Central memory CD4-positive, alpha-beta T cell (primary cell): ENCODE results near the gene ZNF407.
A peak's percentile ranks its signal among the peaks of the same experiment; 100 is the strongest.
"Not testable (repeated sequence)": the region's sequence is repeated elsewhere in the genome, so short reads cannot be mapped to it uniquely, and the experiment has no call there.

ENCODE experiments used
- DNase-seq: peaks from one replicate; pipeline ENCODE4 v3.0.0; 2022
- total RNA-seq, 3 experiments: gene quantifications; one replicate each; lab custom pipeline; 2026; lab: John Stamatoyannopoulos, UW

Gene ZNF407, protein sequence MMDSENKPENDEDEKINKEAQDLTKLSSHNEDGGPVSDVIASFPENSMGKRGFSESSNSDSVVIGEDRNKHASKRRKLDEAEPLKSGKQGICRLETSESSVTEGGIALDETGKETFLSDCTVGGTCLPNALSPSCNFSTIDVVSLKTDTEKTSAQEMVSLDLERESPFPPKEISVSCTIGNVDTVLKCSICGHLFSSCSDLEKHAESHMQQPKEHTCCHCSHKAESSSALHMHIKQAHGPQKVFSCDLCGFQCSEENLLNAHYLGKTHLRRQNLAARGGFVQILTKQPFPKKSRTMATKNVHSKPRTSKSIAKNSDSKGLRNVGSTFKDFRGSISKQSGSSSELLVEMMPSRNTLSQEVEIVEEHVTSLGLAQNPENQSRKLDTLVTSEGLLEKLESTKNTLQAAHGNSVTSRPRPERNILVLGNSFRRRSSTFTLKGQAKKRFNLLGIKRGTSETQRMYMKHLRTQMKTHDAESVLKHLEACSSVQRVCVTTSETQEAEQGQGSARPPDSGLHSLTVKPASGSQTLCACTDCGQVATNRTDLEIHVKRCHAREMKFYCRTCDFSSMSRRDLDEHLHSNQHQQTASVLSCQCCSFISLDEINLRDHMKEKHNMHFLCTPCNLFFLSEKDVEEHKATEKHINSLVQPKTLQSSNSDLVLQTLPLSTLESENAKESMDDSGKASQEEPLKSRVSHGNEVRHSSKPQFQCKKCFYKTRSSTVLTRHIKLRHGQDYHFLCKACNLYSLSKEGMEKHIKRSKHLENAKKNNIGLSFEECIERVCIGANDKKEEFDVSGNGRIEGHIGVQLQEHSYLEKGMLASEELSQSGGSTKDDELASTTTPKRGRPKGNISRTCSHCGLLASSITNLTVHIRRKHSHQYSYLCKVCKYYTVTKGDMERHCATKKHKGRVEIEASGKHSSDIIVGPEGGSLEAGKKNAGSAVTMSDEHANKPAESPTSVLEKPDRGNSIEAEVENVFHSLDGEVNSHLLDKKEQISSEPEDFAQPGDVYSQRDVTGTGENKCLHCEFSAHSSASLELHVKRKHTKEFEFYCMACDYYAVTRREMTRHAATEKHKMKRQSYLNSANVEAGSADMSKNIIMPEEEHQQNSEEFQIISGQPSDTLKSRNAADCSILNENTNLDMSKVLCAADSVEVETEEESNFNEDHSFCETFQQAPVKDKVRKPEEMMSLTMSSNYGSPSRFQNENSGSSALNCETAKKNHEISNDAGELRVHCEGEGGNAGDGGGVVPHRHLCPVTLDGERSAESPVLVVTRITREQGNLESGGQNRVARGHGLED (N-terminal part only)
- total RNA-seq = 51.1 to 120 (median 76.9) reads per million in 3 experiments

DNA sequence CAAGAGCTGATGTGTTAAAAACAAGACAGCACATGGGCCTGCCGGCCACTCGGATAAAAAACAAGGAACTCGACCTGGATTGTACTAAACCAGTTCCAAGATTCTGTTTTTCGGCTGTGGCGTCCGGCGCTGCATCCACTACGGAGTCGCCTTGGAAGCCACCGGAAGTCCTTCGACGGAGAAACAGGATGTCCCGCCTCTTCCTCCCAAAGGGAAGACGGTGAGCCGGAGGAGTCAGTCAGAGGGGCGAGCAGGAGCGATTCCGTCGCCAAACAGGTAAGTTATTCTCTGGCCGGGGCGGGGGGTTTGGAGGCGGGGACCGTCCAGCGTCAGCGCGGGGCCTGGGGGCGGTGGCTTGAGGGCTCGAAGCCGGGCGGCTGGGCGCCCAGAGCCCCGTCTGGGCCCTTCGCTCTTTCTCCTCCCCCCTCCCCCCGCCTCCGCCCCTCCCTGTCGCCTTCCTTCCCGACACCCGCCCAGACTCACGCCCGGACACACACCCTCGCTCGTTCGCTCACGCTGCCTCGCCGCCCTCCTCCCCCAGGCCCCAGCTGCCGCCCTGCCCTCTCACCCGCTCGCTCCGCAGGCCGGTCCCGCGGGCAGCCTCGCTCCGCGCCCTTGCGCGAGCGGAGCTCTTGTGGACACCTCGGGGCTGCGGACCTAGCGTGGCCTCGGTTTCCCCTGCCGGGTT is at the start of gene ZNF407:
Gene ZNF407 (plus strand): TSS at position 209 of the 688 bp plus-strand sequence. CDS start 33,150 bp downstream, outside the sequence.
- peak; percentile 90 for DNase-seq

DNA sequence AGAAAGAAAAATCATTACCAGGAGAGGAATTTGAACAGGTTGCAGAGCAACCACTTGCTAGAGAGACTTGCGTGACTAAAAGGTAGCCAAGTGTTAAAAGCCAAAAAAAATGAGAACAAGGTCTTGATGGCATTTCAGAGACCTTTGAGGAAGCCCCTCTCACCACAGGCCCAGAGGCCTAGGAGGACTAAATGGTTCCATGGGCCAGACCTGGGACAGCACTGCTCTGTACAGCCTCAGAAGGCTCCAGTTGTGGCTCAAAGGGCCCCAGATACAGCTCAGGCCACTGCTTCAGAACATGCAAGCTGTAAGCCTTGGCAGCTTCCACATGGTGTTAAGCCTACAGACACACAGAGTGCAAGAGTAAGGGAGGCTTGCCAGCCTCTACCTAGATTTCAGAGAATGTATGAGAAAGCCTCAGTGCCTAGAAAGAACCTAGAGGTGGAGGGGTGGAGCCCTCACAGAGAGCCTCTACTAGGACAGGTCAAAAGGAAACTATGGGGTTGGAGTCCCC is 48.0 kb upstream of the ZNF407 start:
- DNase-seq = no peak

DNA sequence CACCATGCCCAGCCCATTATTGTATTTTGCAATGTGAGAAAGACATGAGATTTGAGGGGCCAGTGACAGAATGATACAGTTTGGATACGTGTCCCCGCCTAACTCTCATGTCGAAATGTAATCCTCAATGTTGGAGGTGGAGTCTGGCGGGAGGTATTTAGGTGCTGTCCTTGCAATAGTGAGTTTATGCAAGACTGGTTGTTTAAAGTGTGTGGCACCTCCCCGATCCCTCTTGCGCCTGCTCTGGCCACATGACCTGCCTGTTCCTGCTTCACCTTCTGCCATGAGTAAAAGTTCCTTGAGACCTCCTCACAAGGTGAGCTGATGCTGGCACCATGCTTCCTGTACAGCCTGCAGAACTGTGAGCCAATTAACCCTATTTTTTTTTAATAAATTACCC is 46.8 kb upstream of the ZNF407 start:
- no peak for DNase-seq

DNA sequence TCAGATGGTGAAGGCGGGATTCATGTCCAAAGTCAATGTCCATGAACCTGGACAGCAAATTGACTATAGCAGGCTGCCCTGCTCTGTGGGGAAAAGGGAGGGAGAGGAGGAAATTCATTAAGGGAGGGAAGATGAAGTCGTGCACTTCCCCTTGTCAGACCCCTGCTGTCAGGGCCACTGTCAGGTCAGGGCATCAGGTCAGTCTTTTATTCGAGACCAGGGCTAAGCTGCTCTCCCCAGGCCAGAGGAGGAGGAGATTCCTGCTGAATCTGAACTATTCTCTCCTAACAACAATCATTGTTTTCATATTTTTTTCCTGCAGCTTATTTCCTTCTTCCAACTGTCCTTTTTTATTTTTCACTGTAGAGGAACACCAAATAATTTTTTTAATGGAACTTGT is 46.2 kb upstream of the ZNF407 start:
- DNase-seq = no peak

DNA sequence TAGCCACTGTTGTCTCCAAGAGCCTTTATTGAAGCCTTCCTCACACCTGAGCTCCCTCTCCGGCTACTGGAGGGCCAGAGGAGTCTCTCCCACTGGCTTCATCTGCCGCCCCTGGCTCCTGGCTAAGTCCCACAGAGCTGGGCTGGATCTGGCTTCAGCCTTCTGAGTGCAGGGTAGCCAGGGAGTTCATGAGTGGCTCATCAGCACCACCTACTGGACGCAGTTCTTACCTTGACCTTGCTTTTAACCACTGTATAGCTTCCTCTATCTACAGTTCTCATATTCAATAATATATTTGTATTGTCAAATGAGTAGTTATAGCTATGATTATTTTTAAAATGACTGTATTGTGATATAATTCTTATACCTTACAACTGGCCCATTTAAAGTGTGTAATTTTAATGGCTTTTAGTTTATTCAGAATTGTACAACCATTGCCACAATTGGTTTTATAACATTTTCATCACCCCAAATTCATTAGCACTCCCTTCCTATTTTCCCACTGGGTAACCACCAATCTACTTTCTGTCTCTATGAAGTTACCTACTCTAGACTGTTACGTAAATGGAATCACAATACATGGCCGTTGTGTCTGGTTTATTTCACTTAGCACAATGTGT is 45.6 kb upstream of the ZNF407 start:
- peak; percentile 57 for DNase-seq

DNA sequence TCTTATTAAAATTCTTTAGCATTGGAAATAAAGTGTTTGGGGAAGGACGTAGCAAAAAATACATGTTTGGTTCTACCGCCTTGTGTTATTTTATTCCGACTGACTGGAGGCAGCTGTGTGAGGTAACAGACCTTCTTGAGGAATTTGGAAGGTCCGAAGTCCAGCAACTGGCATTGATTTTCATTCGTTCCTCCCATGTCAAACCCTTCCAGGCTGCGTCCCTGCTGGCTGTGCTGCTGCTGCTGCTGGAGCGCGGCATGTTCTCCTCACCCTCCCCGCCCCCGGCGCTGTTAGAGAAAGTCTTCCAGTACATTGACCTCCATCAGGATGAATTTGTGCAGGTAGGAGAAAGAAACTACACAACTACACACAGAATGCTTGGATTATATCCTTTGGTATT is 41.5 kb upstream of the ZNF407 start:
- DNase-seq = no peak

DNA sequence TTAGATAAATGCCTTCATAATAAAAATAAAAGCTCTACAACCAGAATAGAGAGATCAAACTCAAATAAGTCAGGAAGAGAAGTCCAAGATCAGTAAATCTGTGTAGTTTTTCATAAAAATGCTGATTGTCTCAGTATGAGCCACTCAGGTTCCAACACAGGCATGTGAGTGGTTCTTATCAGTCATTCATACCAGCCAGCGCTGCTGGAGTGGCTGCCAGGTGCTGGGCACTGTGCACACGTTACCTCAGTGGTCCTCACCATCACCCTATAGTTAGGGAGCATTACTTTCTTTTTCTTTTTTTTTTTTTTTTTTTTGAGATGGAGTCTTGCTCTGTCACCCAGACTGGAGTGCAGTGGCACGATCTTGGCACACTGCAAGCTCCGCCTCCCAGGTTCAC is 39.6 kb upstream of the ZNF407 start:
- no peak for DNase-seq

DNA sequence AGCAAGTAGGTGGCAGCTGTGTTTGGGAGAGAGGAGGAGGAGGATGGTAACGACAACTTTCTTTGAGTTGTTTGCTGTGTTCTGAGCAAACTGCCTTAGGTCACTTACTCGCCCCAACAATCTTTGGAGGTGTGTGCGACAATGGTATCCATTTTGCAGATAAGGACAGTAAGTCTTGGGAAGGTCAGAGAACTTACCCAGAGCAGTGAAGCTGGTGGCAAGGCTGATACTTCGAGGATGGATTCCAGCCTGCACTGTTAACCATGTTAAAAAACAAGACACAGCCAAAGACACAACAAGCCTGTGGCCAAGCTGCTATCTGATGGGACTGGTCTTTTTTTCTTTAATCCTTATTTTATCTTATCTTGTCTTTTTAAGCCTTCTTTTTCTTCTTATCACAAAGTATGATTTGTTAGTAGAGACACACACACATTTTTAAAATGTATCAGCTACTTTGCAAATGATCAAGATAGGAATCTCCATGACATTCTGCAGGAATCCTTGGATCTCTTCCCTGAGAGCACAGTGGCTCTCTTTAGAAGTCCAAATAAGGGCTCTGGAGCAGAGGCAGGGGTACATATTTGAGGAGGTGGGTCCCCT is 35.4 kb upstream of the ZNF407 start:
- no peak for DNase-seq

DNA sequence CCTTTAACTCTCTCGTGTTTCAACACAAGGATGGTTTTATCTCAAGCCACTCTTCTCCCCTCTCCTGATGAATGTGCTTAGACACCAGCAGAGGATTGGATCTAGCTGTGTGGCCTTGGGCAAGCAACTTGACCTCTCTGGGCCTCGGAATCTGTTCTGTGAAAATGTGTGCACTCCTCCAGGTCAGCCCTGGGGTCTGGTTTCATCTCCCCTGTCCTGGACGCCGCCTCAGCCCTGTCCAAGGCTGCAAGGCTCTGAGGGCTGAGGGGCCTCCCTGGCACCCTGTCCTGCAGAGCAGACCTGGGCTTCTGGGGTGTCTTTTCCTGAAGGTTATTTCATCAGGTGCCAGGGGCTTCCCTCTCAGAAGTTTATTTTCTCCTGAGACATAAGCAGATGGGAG is 34.9 kb upstream of the ZNF407 start:
- no peak for DNase-seq

DNA sequence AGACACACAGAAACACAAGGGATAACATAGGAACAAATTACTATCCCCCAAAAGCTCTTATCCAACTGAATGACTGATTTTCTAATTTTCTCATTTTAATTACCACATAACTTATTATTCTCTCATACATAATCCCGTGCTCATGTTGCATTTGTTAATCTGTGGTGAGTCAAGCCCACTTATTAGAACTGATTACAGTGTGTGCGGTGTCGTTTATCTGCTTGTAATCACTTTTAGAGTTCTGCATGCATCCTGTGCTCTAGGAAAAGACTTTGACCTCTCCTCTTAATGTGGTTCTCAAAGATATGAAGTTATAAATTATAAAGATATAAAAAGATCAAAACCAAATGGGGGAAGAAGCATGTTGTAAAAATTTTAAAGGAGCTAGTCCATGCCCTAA is 33.7 kb upstream of the ZNF407 start:
- DNase-seq = no peak

DNA sequence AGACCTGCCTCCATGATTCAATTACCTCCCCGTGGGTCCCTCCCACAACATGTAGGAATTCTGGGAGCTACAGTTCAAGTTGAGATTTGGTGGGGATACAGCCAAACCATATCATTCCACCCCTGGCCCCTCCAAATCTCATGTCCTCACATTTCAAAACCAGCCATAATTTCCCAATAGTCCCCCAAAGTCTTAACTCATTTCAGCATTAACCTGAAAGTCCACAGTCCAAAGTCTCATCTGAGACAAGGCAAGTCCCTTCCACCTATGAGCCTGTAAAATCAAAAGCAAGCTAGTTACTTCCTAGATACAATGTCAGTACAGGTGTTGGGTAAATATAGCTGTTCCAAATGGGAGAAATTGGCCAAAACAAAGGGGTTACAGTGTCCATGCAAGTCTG is 32.5 kb upstream of the ZNF407 start:
- DNase-seq = not testable (repeated sequence)

DNA sequence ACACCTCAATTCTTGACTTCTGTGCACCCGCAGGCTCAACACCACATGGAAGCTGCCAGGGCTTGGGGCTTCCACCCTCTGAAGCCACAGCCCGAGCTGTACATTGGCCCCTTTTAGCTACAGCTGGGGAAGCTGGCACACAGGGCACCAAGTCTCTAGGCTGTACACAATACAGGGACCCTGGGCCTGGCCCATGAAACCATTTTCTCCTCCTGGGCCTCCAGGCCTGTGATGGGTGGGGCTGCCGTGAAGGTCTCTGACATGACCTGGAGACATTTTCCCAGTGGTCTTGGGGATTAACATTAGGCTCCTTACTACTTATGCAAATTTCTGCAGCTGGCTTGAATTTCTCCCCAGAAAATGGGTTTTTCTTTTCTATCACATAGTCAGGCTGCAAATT is 31.7 kb upstream of the ZNF407 start:
- DNase-seq = not testable (repeated sequence)

DNA sequence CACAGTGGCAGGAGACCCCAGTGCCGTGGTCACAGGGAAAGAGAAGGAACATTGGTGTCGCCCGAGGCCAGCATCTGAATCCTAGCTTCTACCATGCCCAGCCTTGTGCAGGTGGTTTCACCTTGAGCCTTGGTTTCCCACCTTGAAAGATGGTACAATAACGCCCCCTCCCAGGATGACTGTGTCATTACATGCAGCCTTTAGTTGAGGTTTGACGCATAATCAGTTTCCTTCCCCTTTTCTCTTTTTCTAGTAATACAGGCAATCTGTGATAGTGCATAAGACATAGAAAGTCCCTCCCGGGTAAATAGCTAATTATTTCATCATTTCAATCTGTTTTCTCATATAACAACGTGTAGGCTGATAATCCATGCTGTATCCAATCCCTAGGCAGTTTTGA is 29.8 kb upstream of the ZNF407 start:
- no peak for DNase-seq

DNA sequence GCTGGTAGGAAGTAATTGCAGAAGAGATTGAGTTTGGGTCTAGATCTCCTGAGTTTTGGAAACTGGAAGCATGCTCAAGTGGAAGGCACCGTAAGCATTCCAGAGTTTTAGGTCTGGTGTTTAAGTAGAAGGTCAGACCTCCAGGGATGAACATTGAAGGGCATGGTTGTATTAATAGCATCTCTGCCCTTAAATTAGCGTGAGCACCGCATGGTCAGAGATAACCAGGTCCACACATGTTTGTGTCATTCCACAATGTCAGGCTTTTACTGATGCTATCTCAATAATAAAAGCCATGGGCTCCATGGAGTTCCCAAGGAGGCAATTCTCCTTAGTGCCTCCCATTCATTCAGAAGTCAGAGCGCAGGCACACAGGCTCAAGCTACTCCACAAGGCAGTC is 28.3 kb upstream of the ZNF407 start:
- DNase-seq = no peak

DNA sequence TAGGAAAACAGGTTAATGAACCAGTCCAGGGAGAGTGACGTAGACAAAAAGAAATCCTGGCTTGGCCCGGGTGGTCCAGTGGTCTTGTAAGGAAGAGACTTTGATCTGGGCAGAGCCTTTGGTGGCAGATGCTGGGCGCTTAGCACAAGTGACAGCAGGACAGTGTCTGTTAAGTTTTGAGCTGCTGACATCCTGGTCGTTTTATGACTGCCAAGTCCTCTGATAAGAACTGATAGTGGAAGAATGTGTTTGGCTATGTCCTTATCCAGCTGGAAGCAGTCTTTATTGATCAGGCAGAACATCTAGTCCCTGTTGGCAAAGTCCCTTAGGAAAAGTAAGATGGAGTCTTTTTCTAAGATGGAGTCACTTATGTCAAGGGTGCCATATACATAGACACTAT is 27.4 kb upstream of the ZNF407 start:
- DNase-seq = no peak

DNA sequence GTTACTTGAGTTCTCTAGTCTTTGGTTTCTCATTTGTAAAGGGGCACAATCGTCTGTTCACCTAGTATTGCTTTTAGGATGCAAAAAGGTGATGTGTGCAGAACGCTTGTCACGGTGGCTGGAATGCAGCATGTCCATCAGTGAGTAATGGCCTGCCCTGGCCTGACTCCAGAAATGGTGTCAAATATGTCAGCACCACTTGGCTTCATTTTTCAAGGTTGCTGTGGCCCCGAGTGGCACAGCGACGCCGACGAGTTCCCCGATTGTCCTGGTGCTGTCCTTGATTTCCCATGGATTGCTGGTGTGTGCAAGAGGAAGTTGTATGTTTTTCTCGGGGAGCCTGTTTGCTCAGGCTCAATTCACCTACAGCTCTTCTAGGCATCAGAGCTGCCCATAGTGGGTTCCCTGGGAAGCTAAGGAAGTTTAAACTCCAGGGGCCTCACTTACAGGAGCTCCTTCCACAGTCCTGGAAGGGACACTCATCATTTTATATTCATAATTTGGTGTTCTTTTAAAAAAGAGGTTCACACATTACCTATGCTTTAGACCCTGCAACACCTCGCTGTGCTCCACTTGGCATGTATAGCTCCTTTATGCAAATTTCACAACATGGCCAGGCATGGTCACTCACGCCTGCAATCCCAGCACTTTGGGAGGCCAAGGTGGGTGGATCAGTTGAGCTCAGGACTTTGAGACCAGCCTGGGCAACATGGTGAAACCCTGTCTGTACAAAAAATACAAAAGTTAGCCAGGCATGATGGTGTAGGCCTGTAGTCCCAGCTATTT is 25.6 kb upstream of the ZNF407 start:
- no peak for DNase-seq

DNA sequence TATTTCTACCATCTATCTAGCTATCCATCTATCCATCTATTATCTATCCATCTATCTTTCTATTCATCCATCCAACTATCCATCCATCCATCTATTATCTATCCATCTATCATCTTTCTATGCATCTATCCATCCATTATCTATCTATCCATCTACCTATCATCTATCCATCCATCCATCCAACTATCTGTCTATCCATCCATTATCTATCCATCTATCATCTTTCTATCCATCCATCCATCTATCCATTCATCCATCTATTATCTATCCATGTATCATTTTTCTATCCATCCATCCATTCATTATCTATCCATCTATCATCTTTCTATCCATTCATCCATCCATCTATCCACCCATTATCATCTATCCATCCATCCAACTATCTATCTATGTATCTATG is 24.6 kb upstream of the ZNF407 start:
- DNase-seq = no peak

DNA sequence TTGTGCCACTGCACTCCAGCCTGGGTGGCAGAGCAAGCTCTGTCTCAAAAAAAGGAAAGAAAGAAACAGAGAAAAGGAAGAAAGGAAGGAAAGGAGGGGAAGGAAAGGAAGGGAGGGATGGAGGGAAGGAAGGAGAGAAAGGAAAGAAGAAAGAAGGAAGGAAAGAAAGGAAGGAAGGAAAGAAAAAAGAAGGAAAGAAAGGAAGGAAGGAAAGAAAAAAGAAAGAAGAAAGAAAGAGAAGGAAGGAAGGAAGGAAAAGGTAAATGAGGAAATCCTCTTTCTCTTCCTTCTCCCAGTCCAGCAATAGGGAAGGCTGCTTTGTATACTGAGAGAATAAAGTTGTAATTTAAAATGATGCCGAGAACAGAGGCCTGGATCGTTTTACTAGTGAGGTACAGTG is 22.8 kb upstream of the ZNF407 start:
- DNase-seq = no peak

DNA sequence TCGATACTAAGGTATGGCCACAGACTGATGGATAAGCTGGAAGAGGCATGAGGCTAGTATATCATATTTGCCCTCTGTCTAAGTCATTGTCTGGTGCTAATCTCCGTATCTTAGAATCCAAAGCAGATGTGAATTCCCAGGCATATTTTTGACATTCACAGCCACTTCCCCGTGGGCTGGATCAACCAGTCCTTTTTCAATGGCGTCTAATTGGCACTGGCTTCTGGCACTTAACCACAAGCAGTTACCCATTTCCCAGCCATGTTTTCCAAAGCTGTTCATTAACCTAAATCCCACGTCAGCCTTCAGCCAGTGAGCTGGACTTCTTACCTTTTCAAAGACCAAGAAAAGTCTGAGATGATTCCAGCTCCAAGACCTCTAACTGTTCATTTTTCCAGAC is 20.7 kb upstream of the ZNF407 start:
- no peak for DNase-seq

DNA sequence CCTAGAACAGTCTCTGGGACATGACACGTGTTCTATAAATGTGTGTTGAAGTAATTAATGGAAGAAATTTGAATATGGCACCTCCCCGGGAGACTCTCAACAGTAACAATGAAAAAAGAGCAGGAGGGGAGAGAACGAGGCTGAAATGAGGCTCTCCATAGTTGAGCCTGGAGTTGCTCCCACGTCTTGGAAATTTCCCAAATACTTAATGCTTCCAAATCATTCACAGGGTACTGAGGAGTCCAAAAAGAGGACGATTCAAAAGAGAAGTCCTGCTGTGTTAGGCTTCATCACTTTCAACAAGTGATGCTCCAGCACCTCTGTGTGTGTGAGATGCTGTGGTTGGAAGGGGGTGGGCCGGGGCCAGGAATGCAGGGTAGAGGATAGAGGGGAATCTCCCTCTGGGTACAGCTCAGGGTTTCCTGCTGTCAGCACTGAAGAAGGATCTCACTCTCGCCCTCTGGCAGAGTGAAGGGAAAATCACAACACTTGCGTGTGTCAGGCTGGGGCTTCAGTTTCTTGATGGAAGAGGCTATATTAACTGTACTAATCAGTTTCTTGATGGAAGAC is 18.1 kb upstream of the ZNF407 start:
- no peak for DNase-seq
